Lower leg skin (tissue), 4 donors: Measurements from ENCODE around the gene TRPM2. TPM values are rescaled to one million over a fixed set of nuclear protein-coding genes. Genes with fewer than 3 reads are reported as not detected.
"Not testable (repeated sequence)": the region's sequence is repeated elsewhere in the genome, so short reads cannot be mapped to it uniquely, and the experiment has no call there.

ENCODE experiments used
- DNase-seq, 2 donors: peaks; one replicate each; pipeline ENCODE4 v3.0.0-alpha.2; 2019; ENCODE audit warnings: low spot score in 2 of 2
- H3K4me3 ChIP-seq: fragments of 200-600 bp; sonication (generic); 2 replicates; pipeline ENCODE4 v1.5.1; 2017; ENCODE audit warnings: mild to moderate bottlenecking, low read depth; ENCODE audit not compliant: poor library complexity, severe bottlenecking
- POLR2A ChIP-seq, 2 donors: fragments of 450-650 bp; IDR thresholded peaks; one replicate each; pipeline ENCODE4 v1.6.1; 2016 to 2017; ENCODE audit warnings: antibody characterized with exemption in 2 of 2, mild to moderate bottlenecking in 1 of 2, moderate library complexity in 1 of 2
- WGBS, 2 donors: methylation state at CpG; one replicate each; pipeline ENCODE4 v1.1.5; 2018; 5-methylcytosine and 5-hydroxymethylcytosine counted together
- intact Hi-C: fragments of 100-400 bp; cut with DNase I; formaldehyde crosslinking; loops from one replicate; pipeline ENCODE4 v1.15.0; 2023; ENCODE audit warnings: low total_unique reads
- total RNA-seq, 4 donors: library from RNA; depleted of rRNA; stranded (reverse); fragments of >200 nt; gene quantifications; one replicate each; pipeline ENCODE4 v1.1.0, GENCODE V29; 2016
- TF ChIP-seq, protein P1 (sequence below), 3 donors: fragments of 450-650 bp; IDR thresholded peaks; one replicate each; pipeline ENCODE4 v1.5.1; 2016; ENCODE audit warnings: antibody characterized with exemption in 3 of 3, mild to moderate bottlenecking in 3 of 3, moderate library complexity in 2 of 3

TRPM2 gene
- total RNA-seq, 4 donors from 2014 or later = 1.9 to 9.4 (median 2.2) TPM

DNA sequence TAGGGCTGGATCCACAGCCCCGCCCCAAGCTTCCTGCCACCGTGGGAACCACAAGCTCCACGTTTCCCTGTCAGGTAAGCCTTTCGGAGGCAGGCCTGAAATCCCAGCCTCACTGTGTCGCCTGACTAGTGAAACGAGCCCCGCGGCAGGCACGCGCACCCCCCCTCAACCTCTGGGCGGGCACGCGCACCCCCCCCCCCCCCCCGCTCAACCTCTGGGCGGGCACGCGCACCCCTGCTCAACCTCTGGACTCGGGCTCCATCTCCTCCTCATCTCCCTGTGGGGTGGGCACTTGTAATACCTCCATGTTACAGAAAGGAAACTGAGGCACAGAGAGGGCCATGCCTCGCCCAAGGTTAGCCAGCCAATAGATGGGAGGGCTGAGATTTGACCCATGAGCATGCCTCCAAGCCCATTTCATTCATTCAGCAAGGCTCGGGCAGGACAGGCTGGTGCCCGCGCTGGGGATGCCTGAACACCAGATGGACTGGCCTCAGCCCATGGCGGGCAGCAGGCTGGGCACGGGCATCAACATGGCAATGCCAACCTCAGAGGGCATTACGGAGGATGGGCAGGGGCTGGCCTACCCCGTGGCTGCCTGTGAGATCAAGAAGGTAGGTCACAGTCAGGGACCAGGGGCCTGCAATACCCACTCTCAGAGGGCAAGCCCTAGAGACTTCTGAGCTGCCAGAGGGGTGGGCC is 18.9 kb upstream of the TRPM2 start:
- H3K4me3 ChIP-seq = no peak overlapping the region
- 58 to 76% methylated on average over 22 of the region's 26 CpGs for WGBS, 2 donors
- no peak for TF ChIP-seq POLR2A (IDR thresholded peaks at IDR 0.05)
- no peak for DNase-seq
- intact Hi-C loops = no loop called here

DNA sequence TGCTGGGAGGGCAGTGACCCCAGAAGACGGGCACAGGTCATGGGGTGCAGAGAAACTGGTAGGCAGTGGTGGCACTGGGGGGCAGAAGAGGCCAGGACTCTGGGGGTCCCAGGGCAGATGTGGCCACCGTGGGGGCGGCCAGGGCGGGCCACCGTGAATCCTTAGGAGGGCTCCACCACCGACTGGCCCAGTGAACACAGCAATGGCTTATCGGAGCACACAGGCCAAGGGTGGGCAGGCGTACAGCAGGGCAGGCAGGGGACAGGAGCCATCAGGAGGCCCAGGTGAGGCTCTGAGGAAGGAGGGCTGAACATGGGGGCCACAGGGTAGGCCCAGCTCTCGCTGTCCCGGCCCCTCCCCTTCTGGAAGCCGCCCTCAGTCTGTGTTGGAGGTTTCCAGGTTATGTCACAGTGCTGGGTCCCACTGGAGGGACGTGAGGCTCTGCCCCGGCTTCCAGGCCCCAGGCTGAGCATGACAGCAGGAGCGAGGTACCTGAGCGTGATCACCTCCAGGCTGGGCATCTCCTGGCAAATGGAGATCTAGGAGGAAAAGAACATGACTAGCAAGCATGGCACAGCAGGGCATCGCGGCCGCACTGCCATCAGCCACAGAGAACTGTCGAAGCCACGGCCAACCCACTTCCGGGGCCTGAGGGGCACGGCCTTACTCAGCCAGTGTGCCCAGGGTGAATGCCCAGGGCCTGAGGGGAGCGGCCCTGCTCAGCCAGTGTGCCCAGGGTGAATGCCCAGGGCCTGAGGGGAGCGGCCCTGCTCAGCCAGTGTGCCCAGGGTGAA is 18.0 kb upstream of the TRPM2 start:
- no peak overlapping the region for H3K4me3 ChIP-seq
- intact Hi-C loops = no loop called here
- TF ChIP-seq, protein P1, sequence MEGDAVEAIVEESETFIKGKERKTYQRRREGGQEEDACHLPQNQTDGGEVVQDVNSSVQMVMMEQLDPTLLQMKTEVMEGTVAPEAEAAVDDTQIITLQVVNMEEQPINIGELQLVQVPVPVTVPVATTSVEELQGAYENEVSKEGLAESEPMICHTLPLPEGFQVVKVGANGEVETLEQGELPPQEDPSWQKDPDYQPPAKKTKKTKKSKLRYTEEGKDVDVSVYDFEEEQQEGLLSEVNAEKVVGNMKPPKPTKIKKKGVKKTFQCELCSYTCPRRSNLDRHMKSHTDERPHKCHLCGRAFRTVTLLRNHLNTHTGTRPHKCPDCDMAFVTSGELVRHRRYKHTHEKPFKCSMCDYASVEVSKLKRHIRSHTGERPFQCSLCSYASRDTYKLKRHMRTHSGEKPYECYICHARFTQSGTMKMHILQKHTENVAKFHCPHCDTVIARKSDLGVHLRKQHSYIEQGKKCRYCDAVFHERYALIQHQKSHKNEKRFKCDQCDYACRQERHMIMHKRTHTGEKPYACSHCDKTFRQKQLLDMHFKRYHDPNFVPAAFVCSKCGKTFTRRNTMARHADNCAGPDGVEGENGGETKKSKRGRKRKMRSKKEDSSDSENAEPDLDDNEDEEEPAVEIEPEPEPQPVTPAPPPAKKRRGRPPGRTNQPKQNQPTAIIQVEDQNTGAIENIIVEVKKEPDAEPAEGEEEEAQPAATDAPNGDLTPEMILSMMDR (IDR thresholded peaks at IDR 0.05) = no peak
- TF ChIP-seq POLR2A (IDR thresholded peaks at IDR 0.05) = no peak
- DNase-seq = no peak
- WGBS, 2 donors = 84 to 96% methylated on average over 20 to 22 of the region's 24 CpGs

DNA sequence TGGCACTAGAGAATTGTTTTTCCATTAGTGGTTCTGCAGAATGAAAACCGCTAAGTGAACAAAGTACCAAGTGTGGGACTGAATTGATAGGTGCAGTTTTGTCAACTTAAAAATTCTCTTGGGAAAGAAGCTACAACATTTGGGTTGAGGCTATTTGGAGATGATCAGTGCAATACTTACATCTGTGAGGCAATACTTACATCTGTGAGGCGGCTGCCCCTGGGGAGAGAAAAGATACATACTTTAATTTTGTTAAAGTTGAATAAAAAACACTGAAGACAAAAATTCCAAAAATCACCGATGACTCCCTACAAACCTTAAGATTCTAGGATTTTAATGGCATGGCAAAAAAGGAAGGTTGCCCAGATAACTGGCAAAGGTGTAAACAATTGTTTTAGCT is 16.0 kb upstream of the TRPM2 start:
- intact Hi-C loops = no loop called here
- DNase-seq = no peak
- no peak for TF ChIP-seq POLR2A (IDR thresholded peaks at IDR 0.05)
- TF ChIP-seq, protein P1 (IDR thresholded peaks at IDR 0.05) = no peak
- no peak overlapping the region for H3K4me3 ChIP-seq
- 78 to 81% methylated on average over 3 of the region's 3 CpGs for WGBS, 2 donors

DNA sequence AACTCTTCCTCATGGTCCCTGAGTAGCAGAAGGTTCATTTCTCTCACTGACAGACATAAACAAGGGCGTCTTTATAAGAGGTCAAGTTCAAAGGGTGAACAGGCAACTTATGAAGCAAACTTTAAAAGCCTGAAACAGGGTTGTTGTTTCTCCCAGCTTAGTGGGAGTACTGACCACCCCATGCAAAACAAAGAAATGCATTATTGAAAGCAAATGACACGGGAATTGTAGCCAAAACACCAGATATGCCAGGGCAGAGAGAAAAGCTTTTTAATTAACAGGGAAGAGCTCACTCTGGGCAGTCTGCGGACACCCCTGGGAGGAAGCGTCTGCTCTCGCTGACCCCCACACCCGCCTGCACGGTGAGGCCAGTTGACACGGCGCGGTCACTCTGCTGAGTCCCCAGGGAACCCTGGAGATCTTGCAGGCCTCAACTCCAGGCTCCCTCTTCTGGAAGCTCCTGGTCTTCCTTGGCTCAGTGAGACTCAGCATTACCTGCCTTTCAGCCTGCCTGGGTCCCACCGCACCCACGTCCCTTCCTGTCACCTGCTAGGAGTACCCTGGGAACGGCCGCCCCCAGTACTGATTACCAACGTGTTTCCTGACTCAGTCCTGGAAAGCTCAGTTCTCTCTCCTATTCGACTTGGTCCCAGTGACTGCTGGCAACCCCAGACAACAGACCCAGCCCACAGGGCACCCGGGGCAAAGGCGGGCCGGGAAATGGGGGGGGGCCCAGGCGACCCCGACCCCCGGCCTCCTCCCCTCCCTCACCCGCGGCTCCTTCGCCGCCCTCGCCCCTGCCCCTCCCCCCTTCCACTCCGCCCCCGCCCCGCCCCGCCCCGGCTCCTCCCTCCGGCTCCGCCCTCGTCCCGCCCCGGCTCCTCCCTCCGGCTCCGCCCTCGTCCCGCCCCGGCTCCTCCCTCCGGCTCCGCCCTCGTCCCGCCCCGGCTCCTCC is 15.2 kb upstream of the TRPM2 start:
- no peak overlapping the region for H3K4me3 ChIP-seq
- intact Hi-C loops = no loop called here
- TF ChIP-seq POLR2A (IDR thresholded peaks at IDR 0.05) = no peak
- TF ChIP-seq, protein P1 (IDR thresholded peaks at IDR 0.05) = no peak
- peak; percentile 65 to 94 for DNase-seq
- 9 to 13% methylated on average over 20 to 22 of the region's 47 CpGs for WGBS, 2 donors

DNA sequence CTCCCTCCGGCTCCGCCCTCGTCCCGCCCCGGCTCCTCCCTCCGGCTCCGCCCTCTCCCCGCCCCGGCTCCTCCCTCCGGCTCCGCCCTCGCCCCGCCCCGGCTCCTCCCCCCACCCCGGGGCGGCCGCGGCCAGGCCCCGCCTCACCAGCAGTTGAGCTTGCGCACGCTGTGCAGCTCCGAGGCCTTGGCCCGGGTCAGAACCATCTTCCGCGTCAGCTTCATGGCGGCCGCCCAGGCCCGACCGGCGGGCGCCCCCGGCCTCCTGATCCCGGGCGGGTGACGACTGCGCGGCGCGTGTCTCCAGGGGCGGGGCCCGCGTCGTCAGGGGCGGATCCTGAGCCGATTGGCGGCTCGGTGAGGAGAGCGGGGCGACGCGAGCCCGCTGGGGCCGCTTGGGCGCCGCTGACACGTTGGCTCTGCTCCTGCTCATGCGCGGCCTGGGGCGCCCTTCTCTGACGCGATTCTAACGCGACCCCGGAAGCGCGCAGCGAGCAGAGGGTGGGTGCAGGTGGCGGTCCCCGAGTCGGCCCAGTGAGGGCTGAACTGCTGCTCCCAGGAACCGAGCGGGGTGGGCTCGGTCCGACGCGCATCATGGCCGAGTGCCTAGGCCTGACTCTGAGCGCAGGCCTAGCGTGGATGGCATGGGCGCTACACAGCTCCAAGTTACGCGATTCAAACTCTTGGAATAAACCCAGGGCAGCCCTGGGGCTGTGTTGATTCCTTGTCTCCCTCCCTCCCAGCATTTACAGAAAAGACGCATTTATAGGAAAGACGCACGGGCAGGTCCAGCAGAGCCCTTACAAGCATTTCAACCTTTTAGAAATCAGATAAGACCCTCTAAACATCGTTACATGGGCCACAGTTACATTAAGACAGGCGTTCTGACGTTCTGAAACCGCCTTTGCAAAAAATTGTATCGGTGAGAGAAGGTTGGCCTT is 14.2 kb upstream of the TRPM2 start, which contains the start of gene CFAP410:
TSS of gene CFAP410 (minus strand) at position 420 of the 940 bp plus-strand sequence. CDS start at position 224, 196 bp downstream.
- intact Hi-C loops = no loop called here
- WGBS, 2 donors = 0 to 2% methylated on average over 22 to 59 of the region's 90 CpGs

DNA sequence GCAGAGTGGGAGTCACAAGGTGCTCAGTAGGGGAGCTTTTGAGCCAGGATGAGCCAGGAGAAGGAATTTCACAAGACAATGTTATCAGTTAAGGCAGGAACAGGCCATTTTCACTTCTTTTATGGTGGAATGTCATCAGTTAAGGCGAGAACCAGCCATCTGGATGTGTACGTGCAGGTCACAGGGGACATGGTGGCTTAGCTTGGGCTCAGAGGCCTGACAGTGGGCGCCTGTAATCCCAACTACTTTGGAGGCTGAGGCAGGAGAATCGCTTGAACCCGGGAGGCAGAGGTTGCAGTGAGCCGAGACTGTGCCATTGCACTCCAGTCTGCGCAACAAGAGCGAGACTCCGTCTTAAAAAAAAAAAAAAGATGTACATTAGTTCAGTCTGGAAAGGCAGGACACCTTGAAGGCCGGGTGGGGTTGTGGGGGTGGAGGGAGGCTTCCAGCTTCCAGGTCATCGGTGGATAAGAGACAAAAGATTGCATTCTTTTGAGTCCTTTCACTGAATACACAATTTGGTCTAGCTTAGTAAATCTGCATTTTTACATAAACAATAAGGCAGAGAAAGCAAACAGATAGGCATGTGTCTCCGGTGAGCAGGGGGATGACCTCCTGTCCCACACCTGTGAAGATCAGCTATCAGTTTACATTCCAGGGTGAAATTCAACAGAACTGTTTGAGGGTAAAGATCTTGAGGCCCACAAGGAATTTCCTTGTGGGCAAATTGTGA is 11.5 kb upstream of the TRPM2 start:
- intact Hi-C loops, DNase-seq, H3K4me3 ChIP-seq: not testable (repeated sequence)
- 86 to 89% methylated on average over 12 of the region's 12 CpGs for whole genome bisulfite sequencing, 2 donors

More for the DNA sequence above, 14.2 kb upstream of the TRPM2 start, which contains the start of gene CFAP410:
- H3K4me3 ChIP-seq = peak within 1 kb of the TSS; percentile 68
- peak; percentile 89 to 98 for DNase-seq
- TF ChIP-seq POLR2A (IDR thresholded peaks at IDR 0.05) = peak in 1 of 2 donors; percentile 78
- TF ChIP-seq, protein P1 (IDR thresholded peaks at IDR 0.05) = no peak

DNA sequence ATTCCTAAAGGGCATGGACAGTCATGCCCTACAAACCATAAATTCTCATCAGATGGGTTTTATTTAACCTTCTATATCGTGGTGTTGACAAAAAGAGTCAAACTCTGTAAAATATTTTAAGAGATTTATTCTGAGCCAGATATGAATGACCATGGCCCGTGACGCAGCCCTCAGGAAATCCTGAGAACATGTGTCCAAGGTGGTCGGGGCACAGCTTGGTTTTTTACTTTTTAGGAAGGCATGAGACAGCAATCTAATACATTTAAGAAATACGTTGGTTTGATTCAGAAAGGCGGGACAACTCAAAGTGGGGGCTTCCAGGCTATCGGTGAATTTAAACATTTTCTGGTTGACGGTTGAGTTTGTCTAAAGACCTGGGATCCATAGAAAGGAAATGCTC is 10.4 kb upstream of the TRPM2 start:
- 80% methylated on average over 8 of the region's 8 CpGs for WGBS, 2 donors
- H3K4me3 ChIP-seq, intact Hi-C loops, DNase-seq: not testable (repeated sequence)
